ENCODE measurements around the gene SAMD9L. TPM values are rescaled to one million over a fixed set of nuclear protein-coding genes. Genes with fewer than 3 reads are reported as not detected.

Gene SAMD9L
- total RNA-seq, 1 experiment from 2014 or later: not detected

- no peak overlapping the region for H4K5ac ChIP-seq (ENCODE audit: insufficient read length, low read depth, low read length)
- H3K18ac ChIP-seq (ENCODE audit: insufficient read length, low read depth, low read length): no peak overlapping the region
- H2AFZ ChIP-seq (ENCODE audit: low read length): no peak overlapping the region
- Mint-ChIP-seq H3K4me1 (no peaks in the 10 kb centered on the region), H3K27ac (no peak overlapping the region), H3K4me3 (no peak overlapping the region), H3K27me3 (ENCODE audit: low read depth) (peaks cover 16% of the 10 kb centered on the region), H3K9me3 (no peaks in the 10 kb centered on the region), H3K36me3 (ENCODE audit: insufficient read depth in 1 of 3, low read depth in 3 of 3) (no peaks in the 10 kb centered on the region)
- no peak overlapping the region for H2AK5ac ChIP-seq (ENCODE audit: insufficient read length, low read length)
- H3K4me2 ChIP-seq (ENCODE audit: insufficient read depth, insufficient read length, low read length): no peak overlapping the region
- H3K14ac ChIP-seq (ENCODE audit: insufficient read depth, low read length): no peak overlapping the region
- no CpG with 5 or more reads among the region's 2 CpGs for WGBS (ENCODE audit: extremely low coverage, insufficient read length, low lambda C conversion rate)
- no peaks in the 10 kb centered on the region for H3K4me1 ChIP-seq (ENCODE audit: insufficient read depth, low read length)
- H3K27ac ChIP-seq (ENCODE audit: insufficient read length, low read depth, low read length): no peak overlapping the region
- H3K9ac ChIP-seq (ENCODE audit: extremely low read depth, insufficient read length, low read length): no peak overlapping the region
- H2BK20ac ChIP-seq (ENCODE audit: low read depth, low read length, poor library complexity, severe bottlenecking): no peak overlapping the region
- no peak overlapping the region for H3T11ph ChIP-seq (ENCODE audit: low read length)
- H3K23me2 ChIP-seq (ENCODE audit: insufficient read length, low read depth, low read length, poor library complexity, severe bottlenecking): no peaks in the 10 kb centered on the region
- H4K91ac ChIP-seq (ENCODE audit: insufficient read length, low read depth, low read length): no peak overlapping the region
- no peaks in the 10 kb centered on the region for H3K27me3 ChIP-seq (ENCODE audit: insufficient read depth, low read length)
- no peak overlapping the region for H2BK12ac ChIP-seq (ENCODE audit: insufficient read length, low read depth, low read length)
- no peaks in the 10 kb centered on the region for H3K79me1 ChIP-seq (ENCODE audit: insufficient read depth, low read depth, low read length, poor library complexity, severe bottlenecking)
- no peak overlapping the region for H4K8ac ChIP-seq (replicated peaks; ENCODE audit: insufficient read length, low read depth, low read length)
- H3K9me3 ChIP-seq (ENCODE audit: control insufficient read depth, low read depth, low read length): no peaks in the 10 kb centered on the region
- H3K79me2 ChIP-seq (ENCODE audit: insufficient read depth, low read length): no peaks in the 10 kb centered on the region
- no peak overlapping the region for H2BK5ac ChIP-seq (ENCODE audit: insufficient read length, low read length)
- H2BK120ac ChIP-seq (ENCODE audit: low read depth, low read length, poor library complexity, severe bottlenecking): no peak overlapping the region
- no peak overlapping the region for H2BK15ac ChIP-seq (ENCODE audit: low read depth, low read length)
- no peak overlapping the region for H3K56ac ChIP-seq (ENCODE audit: insufficient read length, low read depth, low read length)
- DNase-seq: no peak
- no peak overlapping the region for H3K23ac ChIP-seq (ENCODE audit: insufficient read length, low read depth, low read length)
- no peak for TF ChIP-seq CTCF (conservative IDR thresholded peaks at IDR 0.05)
- no peaks in the 10 kb centered on the region for H4K20me1 ChIP-seq (ENCODE audit: control insufficient read depth, insufficient read depth, insufficient read length)
- H3K4ac ChIP-seq (ENCODE audit: low read depth, low read length): no peak overlapping the region
Observed at GRCh38 chr7:93196336-93196735, 48.2 kb upstream of the SAMD9L start.
